ENCODE measurements around the gene INPP5A.

GRCh38 chr10:132790934-132791829, 253.6 kb downstream of the INPP5A start:
- TF ChIP-seq SIN3A (IDR thresholded peaks at IDR 0.05; ENCODE audit: borderline replicate concordance in 2 of 2, control insufficient read depth in 1 of 2, low read depth in 2 of 2, low read length in 2 of 2) (no peak), SAFB (IDR thresholded peaks at IDR 0.05; ENCODE audit: borderline replicate concordance, low read depth, low read length) (no peak), TCF7L2 (IDR thresholded peaks at IDR 0.05; ENCODE audit: low read depth, low read length) (no peak), ELK1 (CRISPR knock-in tag; IDR thresholded peaks at IDR 0.05) (no peak), KAT7 (CRISPR knock-in tag; IDR thresholded peaks at IDR 0.05; ENCODE audit: borderline replicate concordance) (no peak), STAG1 (CRISPR knock-in tag; IDR thresholded peaks at IDR 0.05; ENCODE audit: borderline replicate concordance) (no peak), SRSF1 (IDR thresholded peaks at IDR 0.05; ENCODE audit: low read depth, low read length) (no peak), ZNF354B (CRISPR knock-in tag; IDR thresholded peaks at IDR 0.05) (no peak), NFE2L1 (tag; IDR thresholded peaks at IDR 0.05; ENCODE audit: borderline replicate concordance, low read depth) (no peak)
- TF ChIP-seq, protein P1, sequence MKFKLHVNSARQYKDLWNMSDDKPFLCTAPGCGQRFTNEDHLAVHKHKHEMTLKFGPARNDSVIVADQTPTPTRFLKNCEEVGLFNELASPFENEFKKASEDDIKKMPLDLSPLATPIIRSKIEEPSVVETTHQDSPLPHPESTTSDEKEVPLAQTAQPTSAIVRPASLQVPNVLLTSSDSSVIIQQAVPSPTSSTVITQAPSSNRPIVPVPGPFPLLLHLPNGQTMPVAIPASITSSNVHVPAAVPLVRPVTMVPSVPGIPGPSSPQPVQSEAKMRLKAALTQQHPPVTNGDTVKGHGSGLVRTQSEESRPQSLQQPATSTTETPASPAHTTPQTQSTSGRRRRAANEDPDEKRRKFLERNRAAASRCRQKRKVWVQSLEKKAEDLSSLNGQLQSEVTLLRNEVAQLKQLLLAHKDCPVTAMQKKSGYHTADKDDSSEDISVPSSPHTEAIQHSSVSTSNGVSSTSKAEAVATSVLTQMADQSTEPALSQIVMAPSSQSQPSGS (CRISPR knock-in tag; IDR thresholded peaks at IDR 0.05) = no peak

All from K562 (cell line).